T follicular helper cell (primary cell): ENCODE results near the gene TTC22.

Experiments
- DNase-seq: peaks from one replicate; pipeline ENCODE4 v3.0.0-alpha.2; 2020; ENCODE audit warnings: low read depth

TTC22 gene

GRCh38 chr1:54751426-54751825 lies 49.7 kb downstream of the TTC22 start:
- DNase-seq: no peak

- DNase-seq: no peak
Measured at GRCh38 chr1:54750596-54750995, 50.5 kb downstream of the TTC22 start.

- DNase-seq: no peak
Measured at GRCh38 chr1:54748094-54748835, 52.9 kb downstream of the TTC22 start.

GRCh38 chr1:54745864-54746263 lies 55.3 kb downstream of the TTC22 start:
- DNase-seq: no peak

- DNase-seq: no peak
Measured at GRCh38 chr1:54745274-54745673, 55.8 kb downstream of the TTC22 start.

GRCh38 chr1:54744696-54745095 lies 56.4 kb downstream of the TTC22 start:
- DNase-seq: no peak

- DNase-seq: no peak
Measured at GRCh38 chr1:54743416-54744226, 57.5 kb downstream of the TTC22 start.

GRCh38 chr1:54742282-54742681 lies 58.8 kb downstream of the TTC22 start:
- DNase-seq: no peak

GRCh38 chr1:54741531-54741930 lies 59.6 kb downstream of the TTC22 start:
- DNase-seq: no peak

GRCh38 chr1:54738244-54738643 lies 62.9 kb downstream of the TTC22 start:
- DNase-seq: no peak

- no peak for DNase-seq
Measured at GRCh38 chr1:54736685-54737084, 64.4 kb downstream of the TTC22 start.
